Stimulated activated CD8-positive, alpha-beta memory T cell treated with anti-CD3 and anti-CD28 coated beads, Interleukin-2, amount 100 ng/mL, for 48 hours (primary cell): Measurements from ENCODE around the gene KRT77.
A peak's percentile ranks its signal among the peaks of the same experiment; 100 is the strongest.
"Not testable (repeated sequence)": the region's sequence is repeated elsewhere in the genome, so short reads cannot be mapped to it uniquely, and the experiment has no call there.

Experiments
- DNase-seq, 2 donors: peaks; one replicate each; pipeline ENCODE4 v3.0.0-alpha.2; 2020; ENCODE audit warnings: low read depth in 2 of 2

The KRT77 gene

DNA sequence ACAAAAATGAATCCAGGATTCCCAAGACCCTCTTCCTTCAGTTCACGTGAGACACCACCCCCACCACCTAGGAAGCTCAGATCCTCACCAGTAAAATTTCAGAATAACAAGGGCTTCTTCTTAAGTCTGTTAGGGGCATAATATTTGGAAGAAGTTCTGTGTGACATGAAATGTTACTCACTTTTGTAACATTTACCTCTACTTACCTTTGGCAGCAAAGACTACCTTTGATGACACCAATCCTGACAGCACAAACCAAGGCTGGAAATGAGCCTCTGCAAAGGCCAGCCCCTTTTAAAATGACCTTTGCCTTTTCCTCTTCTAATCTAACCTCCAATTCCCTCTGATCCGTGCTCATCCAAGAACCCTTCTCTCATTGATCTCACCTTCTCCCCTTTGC is 19.4 kb upstream of the KRT77 start:
- DNase-seq: no peak

DNA sequence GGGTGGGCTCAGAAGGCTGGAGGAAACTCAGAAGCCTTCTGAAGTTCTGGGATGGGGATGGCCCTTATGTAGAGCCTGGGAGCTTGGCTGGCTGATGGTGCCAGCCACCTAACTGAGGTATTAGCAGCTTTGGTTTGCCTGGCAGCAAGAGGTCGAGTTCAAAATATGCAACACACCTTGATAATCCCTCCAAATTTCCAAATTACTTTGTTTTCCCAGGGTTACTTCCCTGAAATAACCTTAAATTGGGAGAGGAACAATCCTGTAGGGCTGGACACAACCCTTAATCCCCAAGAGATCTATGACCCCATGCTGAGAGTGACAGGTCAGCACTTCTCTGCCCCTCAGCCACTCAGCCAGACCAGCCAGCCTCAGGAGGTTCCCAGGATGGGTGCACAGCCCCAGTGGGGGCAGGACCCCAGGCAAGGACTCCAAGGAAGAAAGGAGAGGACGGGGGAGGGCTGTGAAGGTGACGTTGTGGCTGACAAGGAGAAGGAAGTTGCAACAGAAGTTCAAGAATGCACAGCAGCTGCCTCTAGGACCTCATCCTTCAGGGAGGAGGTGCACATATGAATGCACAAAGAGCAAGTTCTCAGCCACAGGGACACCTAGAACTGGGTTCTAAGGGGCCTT is 18.6 kb upstream of the KRT77 start:
- DNase-seq: no peak

DNA sequence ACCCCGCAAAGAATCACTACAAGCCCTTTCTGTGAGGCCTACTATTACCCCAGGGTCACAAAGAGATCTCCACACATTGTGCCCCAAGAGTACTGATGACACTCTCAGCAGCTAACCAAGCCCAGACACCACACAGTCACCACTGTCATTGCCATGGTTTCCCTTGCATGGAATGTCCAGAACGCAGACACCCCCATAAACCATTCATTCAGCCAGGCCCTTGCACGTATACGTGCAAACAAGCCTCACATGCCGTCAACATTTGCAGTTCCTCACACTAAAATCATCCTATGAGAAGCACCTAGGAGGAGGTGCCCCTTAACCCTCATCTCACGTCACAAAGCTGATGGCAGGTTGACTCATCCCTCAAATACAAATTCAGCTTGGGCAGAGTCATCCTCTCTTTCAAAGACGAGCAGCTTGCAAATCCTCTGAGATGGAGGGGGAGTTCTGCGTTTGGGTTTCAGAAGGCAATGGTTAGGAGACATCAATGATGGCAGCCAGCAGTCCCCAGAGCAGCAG is 17.1 kb upstream of the KRT77 start:
- DNase-seq: no peak

DNA sequence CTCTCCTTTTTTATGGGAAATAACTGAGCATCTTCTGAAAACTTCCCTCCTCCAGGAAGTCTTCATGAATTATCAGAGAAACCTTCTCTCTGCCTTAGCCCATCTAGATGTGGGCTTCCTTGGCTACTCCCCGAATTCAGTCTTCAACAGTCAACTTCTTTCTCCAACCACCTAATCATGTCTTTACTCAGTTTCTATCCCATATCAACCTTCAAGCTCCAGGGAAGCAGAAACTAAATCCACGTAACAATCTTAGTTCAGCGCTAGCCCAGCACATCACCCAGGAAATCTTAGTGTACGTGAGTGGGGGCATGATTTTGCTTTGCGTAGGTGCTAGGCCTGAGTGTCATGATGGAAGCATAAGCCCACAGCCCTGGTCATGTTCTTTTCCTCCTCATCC is 12.7 kb upstream of the KRT77 start:
- no peak for DNase-seq

DNA sequence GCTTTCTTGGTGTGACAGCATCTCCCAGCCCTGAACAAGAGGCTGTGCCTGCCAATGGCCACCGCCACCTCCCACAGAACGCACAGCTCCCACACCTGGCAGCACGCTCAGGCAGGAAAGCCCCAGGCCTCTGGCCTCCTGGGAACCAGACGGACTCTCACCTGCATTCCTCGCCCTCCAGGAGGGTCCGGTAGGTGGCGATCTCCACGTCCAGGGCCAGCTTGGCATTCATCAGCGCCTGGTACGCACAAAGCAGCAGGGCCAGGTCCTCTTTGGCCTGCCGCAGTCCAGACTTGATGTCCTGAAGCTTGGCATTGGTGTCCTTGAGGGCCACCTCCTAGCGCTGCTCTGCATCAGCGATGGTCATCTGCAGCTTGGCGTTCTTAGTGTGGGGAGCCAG is 12.1 kb upstream of the KRT77 start:
- no peak for DNase-seq

DNA sequence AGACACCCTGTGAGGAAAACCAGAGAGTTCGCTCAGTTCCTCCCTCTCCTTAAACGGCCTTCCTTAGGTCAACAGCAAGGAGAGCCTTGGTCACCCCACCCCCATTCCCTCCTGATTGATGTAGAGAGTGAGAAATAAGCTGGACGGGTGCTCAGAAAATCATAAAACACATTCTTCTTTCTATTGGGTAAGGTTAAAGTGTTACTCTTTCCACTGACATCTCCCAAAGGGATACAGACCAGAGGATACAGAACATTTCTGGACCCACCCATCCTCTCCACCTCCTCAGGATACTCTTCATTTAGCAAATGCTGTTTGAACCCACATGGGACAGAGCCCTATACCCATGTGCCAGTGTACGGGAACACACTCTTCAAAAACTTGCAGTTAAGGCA is 11.6 kb upstream of the KRT77 start:
- no peak for DNase-seq

DNA sequence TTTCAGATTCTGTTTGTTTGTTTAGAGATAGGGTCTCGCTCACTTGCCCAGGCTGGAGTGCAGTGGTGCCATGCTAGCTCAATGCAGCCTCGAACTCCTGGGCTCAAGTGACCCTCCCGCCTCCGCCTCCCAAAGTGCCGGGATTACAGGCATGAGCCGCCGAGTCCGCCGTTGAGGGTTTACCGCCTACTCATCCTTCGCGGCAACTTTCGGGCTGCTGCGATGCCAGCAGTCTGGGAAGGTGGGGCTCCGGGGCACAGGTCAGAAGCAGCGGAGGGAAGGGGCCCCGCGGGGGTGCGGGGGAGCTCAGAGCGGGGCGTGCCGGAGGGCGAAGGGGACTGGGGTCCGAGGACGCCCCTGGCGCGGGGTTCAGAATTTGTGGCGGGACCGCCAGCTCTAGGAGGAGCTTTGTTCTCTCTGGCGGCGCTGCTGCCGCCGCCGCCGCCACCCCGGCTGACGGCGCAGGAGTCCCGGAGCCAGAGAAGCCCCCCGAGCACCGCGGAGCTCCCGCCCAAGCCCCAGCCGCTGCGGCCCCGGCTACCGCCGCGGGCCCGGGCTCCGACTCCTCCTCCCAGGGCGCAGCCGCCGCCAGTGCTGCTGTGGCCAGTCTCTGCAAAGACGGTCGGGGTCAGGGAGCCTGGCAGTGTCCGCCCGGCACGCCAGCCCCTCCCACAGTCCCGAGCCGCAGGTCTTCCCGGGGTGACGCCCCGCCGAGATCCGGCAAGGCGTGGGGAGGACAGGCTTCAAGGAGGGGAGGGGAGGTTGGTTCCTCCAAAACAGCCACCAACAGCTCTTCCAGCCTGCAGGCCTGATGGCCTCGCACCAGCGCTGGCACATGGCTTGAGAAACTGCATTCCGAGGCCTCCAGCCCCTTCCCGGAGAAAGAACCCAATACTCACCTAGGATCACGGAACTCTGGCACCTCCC is 10.9 kb upstream of the KRT77 start:
- peak in 1 of 2 donors; percentile 26 for DNase-seq

DNA sequence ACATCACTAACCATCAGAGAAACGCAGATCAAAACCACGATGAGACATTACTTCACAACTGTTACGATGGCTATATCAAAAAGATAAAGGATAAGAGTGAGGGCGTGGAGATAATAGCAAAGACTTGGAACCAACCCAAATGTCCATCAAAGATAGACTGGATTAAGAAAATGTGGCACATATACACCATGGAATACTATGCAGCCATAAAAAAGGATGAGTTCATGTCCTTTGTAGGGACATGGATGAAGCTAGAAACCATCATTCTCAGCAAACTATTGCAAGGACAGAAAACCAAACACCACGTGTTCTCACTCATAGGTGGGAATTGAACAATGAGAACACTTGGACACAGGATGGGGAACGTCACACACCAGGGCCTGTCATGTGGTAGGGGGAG is 8.8 kb upstream of the KRT77 start:
- not testable (repeated sequence) for DNase-seq

DNA sequence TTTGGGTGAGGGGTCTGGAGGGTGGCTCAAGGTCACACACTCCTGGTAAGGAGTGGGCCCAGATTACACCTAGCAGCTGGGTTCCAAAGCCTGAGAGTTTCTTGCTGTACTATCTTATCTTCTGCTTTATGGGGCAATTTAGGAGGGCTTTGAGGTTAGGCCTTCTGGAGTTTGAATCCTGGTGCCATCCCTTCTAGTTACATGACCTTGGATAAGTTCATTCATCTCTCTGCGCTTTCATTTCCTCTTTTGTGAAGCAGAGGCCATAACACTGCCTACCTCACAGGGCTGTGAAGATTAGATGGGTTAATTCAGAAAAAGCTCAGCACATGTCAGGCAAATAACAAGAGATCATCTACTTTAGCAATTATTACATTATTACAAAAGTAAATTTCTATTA is 7.4 kb upstream of the KRT77 start:
- no peak for DNase-seq

DNA sequence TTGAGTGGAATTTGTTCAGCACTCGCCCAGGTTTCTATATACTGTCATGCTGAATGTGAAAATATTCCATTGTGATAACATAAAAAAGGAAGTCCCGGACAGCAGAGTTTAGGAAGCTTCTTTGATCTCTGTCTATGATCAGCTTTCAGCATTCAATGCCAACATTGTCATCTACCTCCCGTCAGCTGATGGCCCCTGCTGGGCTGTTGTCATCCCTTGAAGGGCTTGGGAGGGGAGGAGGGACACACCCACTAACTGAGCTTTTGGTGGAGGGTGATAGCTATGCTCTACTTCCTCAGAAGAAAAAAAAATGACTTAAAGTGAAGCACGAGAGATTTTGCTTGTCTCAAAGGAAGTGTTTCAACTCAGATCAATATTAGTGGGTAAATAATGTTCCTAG is 4.7 kb upstream of the KRT77 start:
- DNase-seq: no peak

DNA sequence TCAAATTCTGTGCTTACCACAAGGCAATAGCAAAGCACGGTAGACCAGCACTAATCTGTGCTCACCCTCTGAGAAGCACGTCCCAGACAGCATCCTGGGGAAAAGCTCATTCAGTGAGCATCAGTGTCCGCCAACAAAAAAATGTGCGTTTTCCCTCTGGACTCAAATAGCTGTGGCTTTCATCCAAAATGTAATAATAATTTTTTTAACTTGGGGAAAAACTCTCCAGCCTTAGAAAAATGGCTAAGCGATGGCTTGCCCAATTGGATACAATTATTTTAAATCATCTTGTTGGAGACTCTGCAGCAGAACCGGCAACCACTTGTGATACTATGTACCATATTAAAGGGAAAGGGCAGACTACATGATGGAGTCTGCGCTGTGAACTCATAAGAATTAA is 1.1 kb upstream of the KRT77 start:
- DNase-seq: no peak

DNA sequence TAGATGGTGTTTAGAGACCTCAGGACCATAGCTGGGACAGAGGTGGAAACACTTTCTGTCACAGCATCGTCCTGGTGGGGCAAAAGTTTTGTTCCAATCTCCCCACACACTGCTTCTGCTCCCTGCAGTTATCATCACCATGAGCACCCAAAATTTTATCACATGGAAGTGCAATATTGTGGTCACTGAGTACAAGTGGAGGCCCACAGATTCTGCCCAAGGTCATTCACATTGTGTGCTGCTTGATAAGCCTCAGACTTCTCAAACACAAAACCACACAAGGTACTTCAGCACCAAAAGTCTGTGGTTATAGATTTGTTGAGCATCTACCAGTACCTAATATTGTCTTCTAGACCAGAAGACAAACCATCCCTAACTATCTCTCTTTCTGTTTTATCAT is 554 bp upstream of the KRT77 start:
- DNase-seq: no peak

DNA sequence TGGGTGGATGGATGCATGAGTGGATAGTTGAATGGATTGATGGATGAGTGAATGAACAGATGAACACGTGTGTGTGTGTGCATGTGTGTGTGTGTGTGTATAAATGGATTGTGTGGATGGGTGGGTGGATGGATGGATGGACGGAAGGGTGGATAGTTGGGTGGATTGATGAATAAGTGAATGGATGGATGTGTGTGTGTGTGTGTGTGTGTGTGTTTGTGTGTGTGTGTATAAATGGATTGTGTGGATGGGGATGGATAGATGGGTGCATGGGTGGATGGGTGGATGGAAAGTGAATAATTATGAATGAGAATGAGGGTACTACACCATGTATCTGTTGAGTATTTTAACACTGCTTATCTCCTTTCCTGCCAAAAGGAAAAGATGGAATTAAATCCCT is 986 bp downstream of the KRT77 start:
- DNase-seq: no peak

DNA sequence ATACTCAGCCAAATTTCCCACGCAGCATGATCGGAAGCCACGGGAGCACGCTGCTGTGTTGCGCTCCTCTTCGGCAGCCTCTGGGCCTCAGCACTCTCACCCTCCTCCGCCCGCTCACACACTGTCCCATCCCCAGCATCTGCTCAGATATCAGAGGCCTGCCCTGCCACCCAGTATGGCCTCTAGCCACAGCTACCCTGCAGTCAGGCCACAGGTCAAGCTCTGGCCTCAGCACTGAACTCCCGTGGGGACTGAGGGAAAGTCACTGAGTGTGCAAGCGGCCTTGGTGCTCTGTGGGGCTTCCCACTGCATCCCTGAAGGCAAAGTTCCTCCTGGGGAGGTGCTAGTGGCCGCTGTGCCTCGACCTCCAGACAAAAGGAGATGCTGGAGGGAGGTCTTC is 2.0 kb downstream of the KRT77 start:
- no peak for DNase-seq

DNA sequence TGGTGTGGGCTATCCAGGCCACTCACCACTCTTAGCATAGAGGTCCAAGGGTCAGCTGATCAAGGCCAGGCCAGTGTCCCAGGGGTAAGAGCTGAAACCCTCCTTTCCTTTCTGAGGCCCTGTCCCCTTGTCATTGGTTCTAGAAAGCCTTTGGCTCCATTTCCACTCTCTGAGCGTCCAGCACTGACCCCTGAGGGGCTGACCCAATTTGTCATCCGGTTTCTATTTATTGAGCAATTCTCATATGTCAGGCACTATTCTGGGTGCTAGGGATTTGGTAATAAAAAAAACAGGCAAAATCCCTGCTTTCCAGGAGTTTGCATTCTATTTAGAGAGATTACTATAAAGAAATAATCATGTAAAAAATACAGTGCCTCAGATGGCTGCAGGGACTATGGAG is 3.4 kb downstream of the KRT77 start:
- no peak for DNase-seq

DNA sequence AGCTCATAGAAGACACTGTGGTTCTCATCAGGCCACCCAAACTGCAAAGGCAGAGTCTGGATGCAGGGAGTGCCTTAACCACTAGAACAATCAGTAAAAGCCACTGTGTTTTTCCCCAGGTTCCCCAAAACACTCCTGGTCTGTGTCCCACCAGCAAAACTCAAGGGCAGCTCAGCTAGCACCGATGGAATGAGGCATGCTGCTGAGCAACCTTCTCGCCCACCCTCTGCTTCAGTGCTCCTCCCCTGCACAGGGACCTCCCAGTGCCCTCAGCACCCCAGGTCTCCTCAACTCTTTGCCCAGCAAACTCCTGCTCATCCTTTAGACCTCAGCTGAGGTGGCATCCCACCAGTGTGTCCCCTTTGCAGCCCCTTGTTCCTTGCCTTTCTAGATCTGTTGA is 4.0 kb downstream of the KRT77 start:
- no peak for DNase-seq

DNA sequence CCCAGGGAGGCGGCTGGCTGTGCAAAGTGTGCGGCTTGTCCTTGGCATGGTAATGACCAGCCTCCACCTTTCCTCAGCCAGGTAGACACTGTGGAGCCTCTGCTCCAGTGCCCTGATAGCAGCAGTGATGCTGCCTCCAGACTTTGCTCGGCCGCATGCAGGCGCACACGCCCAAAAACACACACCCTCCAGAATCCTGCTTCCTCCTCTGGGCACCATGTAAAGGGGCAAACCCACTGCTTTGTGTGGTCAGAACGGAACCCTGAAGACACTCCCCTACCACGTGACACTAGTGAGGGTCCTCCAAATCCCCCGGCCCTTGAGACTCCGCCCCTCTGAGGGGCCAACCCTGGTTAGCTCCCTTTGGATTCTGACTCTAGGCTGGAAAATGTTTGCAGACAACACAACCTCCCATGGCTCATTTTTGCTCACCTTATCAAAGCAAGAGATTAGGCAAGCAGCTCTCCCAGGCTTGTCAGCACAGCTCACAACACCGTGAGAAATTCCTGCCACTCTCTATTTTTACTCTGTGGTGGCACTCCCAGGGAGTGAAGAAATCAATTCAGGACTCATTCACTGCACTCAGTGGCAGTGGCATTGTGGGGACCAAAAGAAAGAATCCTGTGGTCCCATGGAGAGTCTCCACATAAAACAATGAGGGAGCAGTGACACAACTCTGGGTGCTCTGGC is 4.5 kb downstream of the KRT77 start:
- no peak for DNase-seq

DNA sequence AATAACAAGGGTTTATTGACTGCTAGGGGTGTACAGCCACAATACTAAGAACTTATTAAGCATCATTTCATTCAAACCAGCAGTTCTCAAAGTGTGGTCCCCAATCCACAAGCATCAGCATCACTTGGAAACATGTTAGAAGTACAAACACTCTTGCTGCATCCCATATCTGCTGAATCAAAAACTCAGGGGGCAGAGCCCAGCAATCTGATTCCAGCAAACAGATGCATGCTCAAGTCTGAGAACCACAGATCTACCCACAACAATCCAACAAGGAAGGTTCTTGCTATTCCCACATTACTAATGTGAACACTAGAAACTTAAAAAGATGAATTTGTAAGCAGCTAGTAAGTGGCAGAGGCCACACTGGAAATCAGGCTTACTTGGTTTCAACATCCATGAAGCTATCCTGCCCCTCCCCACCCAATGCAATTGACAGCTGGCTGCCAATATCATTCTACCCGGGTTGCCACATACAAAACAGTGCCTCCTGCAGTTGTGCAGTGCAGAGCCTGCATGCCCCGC is 6.2 kb downstream of the KRT77 start:
- no peak for DNase-seq

DNA sequence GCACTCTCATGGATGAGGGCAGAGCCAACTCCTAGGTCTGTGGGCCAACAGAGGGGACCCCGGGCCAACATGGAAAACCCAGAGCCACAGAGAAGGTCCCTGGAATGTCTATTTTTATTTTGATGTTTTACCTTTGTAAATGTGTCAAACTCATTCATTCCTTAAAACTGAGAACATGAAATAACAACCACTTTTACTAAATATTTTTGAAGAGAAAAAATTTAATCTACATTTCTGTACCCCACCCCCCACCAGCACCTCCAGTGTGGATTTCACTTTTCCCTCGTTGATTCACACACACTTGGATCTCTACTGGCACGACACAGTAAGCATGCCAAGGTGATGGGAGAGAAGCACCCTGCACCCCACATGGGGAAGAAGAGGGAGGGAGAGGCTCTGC is 6.7 kb downstream of the KRT77 start:
- DNase-seq: no peak

DNA sequence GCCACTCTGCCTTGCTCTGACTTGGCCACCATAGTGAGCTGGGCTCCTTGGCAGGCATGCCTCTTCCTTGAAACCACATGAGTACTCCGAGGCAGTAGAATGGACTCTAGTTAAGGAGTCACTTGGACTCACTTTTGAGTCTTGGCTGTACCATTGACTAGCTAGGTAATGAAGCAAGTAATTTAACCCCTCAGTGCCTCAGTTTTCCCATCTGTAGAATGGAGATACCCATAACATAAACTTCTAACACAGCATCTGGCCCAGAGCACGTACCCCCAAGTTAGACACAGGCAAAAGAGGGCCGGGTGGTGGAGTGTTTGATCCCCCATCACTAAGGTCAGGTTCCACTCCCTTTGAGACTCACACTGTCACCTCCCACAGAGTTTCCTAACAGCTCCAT is 8.3 kb downstream of the KRT77 start:
- no peak for DNase-seq

DNA sequence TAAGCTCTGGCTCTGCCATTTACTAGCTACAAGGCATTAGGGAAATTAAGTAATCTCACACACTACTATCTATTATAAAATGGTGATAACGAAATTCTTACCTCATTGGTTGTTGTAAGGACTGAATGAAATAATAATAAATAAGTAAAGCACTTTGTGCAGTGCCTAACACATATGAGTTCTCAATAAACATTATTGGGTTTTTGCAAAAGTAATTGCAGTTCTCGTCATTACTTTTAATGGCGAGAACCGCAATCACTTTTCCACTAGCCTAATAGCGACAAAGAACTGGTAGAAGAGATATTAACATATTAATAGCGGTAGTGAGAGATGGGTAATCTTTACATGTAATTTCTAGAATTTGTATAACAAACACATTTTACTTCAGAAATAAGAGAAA is 9.2 kb downstream of the KRT77 start:
- no peak for DNase-seq

DNA sequence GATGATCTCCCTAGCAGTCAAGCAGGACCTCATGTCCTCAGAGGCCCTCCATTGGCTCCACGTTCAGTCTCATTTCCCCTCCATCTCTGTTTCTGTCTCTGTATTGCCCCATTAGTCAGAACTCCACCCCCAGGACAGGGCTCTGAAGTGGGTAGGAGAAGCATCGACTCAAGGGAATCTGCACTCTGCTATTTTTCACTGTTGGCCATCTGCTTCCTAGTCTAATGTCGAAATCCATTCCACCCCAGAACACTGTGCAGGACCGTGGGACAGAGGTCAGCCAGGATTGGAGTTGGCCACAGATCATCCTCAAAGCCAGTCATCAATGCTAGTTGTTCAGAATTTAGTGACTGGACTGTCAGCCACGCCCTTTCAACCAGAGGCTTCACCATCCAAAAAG is 10.1 kb downstream of the KRT77 start:
- no peak for DNase-seq
